ENCODE results near the gene MAP3K20.

- no peak for TF ChIP-seq POLR2A (IDR thresholded peaks at IDR 0.05; ENCODE audit: low read depth, low read length)
- no peak for TF ChIP-seq POLR2AphosphoS5 (IDR thresholded peaks at IDR 0.05; ENCODE audit: low read depth, low read length)
- no peak for TF ChIP-seq TAF1 (IDR thresholded peaks at IDR 0.05; ENCODE audit: borderline replicate concordance, low read depth, low read length)
Observed at GRCh38 chr2:173045181-173045580, 30.5 kb upstream of the MAP3K20 start.
